Heart left ventricle (tissue), 16 donors: Measurements from ENCODE around the gene ANKRD40CL. TPM values are rescaled to one million over a fixed set of nuclear protein-coding genes. Genes with fewer than 3 reads are reported as not detected.

Source experiments
- ATAC-seq, 4 donors: fragments of 200-7000 bp; cut with Tn5 transposase; one replicate each; pipeline ENCODE4 v1.9.1; 2020 to 2022; ENCODE audit warnings: moderate library complexity in 4 of 4, mild to moderate bottlenecking in 3 of 4, moderate number of reproducible peaks in 1 of 4
- DNase-seq, 5 donors: peaks; one replicate each; pipeline ENCODE4 v3.0.0-alpha.2; 2020
- H3K27ac ChIP-seq, 12 donors: fragments of 200-600 bp; sonication (generic) in 4 of 12; one replicate each; pipeline versions ENCODE4 v1.5.0 to v1.8.0; 2016 to 2022; ENCODE audit warnings: mild to moderate bottlenecking in 2 of 12
- H3K27me3 ChIP-seq, 9 donors: fragments of 200-600 bp; sonication (generic) in 2 of 9; one replicate each; pipeline versions ENCODE4 v1.5.1 to v1.8.0; 2016 to 2022; ENCODE audit warnings: mild to moderate bottlenecking in 3 of 9
- H3K36me3 ChIP-seq, 9 donors: fragments of 200-600 bp; sonication (generic) in 2 of 9; one replicate each; pipeline versions ENCODE4 v1.5.0 to v1.8.0; 2018 to 2022; ENCODE audit warnings: mild to moderate bottlenecking in 2 of 9
- H3K4me1 ChIP-seq, 12 donors: fragments of 200-600 bp; sonication (generic) in 4 of 12; one replicate each; pipeline versions ENCODE4 v1.5.0 to v1.8.0; 2016 to 2022; ENCODE audit warnings: mild to moderate bottlenecking in 3 of 12
- H3K4me3 ChIP-seq, 12 donors: fragments of 200-600 bp; sonication (generic) in 4 of 12; one replicate each; pipeline versions ENCODE4 v1.5.0 to v1.8.0; 2017 to 2022; ENCODE audit warnings: mild to moderate bottlenecking in 9 of 12, moderate library complexity in 4 of 12
- H3K9me3 ChIP-seq, 12 donors: fragments of 200-600 bp; sonication (generic) in 4 of 12; one replicate each; pipeline versions ENCODE4 v1.5.0 to v1.8.0; 2016 to 2022; ENCODE audit warnings: mild to moderate bottlenecking in 1 of 12
- CTCF ChIP-seq, 12 donors: fragments of 200-600 bp; sonication (generic) in 4 of 12; IDR thresholded peaks; one replicate each; pipeline versions ENCODE4 v1.5.0 to v1.8.0; 2018 to 2022; ENCODE audit warnings: antibody characterized with exemption in 12 of 12, mild to moderate bottlenecking in 5 of 12
- POLR2A ChIP-seq, 2 donors: fragments of 450-650 bp; IDR thresholded peaks; one replicate each; pipeline ENCODE4 v1.6.1; 2017; ENCODE audit warnings: antibody characterized with exemption in 2 of 2, mild to moderate bottlenecking in 2 of 2, moderate library complexity in 2 of 2
- WGBS, 4 donors: extraction: QIAGEN DNeasy Blood & Tissue Kit in 2 of 4; methylation state at CpG; one replicate each; pipeline versions ENCODE4 v1.1.5 to v1.1.7; 2013 to 2018; 5-methylcytosine and 5-hydroxymethylcytosine counted together
- intact Hi-C, 10 donors: fragments of 100-400 bp; cut with DNase I; formaldehyde crosslinking; loops; one replicate each; pipeline versions ENCODE4 v1.11.1 to v1.14.2; 2022
- polyA plus RNA-seq, 2 donors: library from polyadenylated mRNA; stranded (reverse); fragments of 200-250 nt; gene quantifications; one replicate each; pipeline ENCODE4 v1.2.3, GENCODE V29; 2013
- total RNA-seq, 9 donors: library from RNA; depleted of rRNA in 2 of 9; stranded (reverse); fragments of >200 nt in 2 of 9; fragmentation: NEBNext Ultra II Directional in 3 of 9; extraction: Animal tissue kit (Norgen Biotek cat#: 25700) in 3 of 9; gene quantifications; one replicate each; pipeline versions ENCODE4 v1.1.0 to v1.2.4, GENCODE V29; 2016 to 2023
- donor health status: ischemic (EF 13 %, LVEDD 7.1; RV severe dilation, severe dysfunction).
- donor health status: healthy with polysubstance abuse.
- donor health status: DM: no; HTN: yes; CAD: no.
- donor health status: DM: no; HTN: no; CAD: no.
- donor health status: ischemic (EF 25% LVEDD 6.9; RV normal size, moderate dysfunction).
- donor health status: ischemic (EF 25% LVEDD 5.7; RV mildly dilated, moderate dysfunction).
- donor health status: healthy.
- donor health status: DM: yes; HTN: yes; CAD: no.
- donor health status: ischemic (EF 35%, LVEDD 5.7; RV mildly dilated, moderate dysfunction).
- donor health status: nonischemic (EF 11% LVEDD 7.7; RV severe dilation, severe dysfunction).
- donor health status: DM: yes; HTN: yes; CAD: no.
- donor health status: PGD.
- donor health status: ischemic (EF 29% LVEDD 5.4; RV normal size, mild dysfunction).
- donor health status: nonischemic (EF 23%, LVEDD 6.1; RV moderate dilation, normal function).

Gene ANKRD40CL
- total and polyA plus RNA-seq, 11 donors, result not detected

DNA sequence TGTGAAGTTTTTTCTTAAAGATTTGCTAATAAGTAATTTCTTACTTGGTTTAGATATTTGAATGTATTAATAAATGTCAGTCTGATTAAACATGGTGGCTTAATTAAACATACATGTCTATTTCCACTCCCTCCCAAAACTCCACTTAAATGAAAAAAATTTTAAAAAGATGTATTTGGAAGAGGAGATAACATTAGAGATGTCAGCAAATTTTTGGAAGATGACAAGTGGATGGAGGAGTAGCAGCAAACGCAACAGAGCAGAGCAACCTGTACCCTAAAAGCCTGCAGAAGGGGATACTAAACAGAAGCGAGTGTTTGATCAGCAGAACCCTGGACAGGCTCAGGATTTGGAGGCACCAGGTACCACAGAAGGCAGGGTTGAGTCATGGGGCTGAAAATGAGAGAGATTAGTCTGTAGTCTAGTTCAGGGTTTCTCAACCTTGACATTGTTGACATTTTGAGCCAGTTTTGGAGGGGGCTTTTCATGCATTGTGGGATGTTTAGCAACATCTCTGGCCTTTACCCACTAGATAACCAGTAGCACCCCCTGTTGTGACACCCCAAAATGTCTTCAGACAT, 30.1 kb downstream of the ANKRD40CL start:
- H3K27me3 ChIP-seq, result no peaks in the 10 kb centered on the region
- peaks cover 0 to 26% (median 14%) of the 10 kb centered on the region in 12 donors for H3K4me1 ChIP-seq
- 85 to 93% (median 87%) methylated on average over 2 of the region's 2 CpGs for WGBS, 4 donors
- no peak overlapping the region for H3K4me3 ChIP-seq
- peaks cover 0 to 54% (median 48%) of the 10 kb centered on the region in 9 donors for H3K36me3 ChIP-seq
- no peaks in the 10 kb centered on the region for H3K9me3 ChIP-seq
- DNase-seq (no peak), ATAC-seq (no peak)
- no peak overlapping the region for H3K27ac ChIP-seq
- TF ChIP-seq CTCF (IDR thresholded peaks at IDR 0.05), result no peak
- TF ChIP-seq POLR2A (IDR thresholded peaks at IDR 0.05), result no peak
- intact Hi-C loops, result no loop called here

DNA sequence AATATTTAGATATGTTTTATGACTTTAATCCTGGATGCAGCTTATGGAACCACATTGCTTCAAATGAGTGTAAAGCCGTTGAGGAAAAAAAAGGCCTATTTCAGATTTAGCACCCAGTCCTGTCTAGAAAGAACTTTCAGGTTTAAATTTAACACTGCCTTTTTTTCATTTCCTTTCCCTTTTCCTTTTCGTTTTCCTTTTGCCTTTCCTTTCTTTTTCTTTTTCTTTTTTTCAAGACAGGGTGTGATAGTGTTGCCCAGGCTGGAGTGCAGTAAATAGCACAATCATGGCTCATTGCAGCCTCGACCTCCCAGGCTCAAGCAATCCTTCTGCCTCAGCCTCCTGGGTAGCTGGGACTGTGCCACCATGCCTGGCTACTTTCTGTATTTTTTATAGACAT, 32.0 kb downstream of the ANKRD40CL start:
- no peak overlapping the region for H3K27ac ChIP-seq
- TF ChIP-seq POLR2A (IDR thresholded peaks at IDR 0.05), result no peak
- no peak for TF ChIP-seq CTCF (IDR thresholded peaks at IDR 0.05)
- H3K9me3 ChIP-seq, result no peaks in the 10 kb centered on the region
- no peak for ATAC-seq
- H3K36me3 ChIP-seq, result peaks cover 0 to 35% (median 29%) of the 10 kb centered on the region in 9 donors
- intact Hi-C loops, result no loop called here
- H3K4me1 ChIP-seq, result peaks cover 0 to 45% (median 31%) of the 10 kb centered on the region in 12 donors
- 76 to 81% (median 78%) methylated on average over 3 of the region's 3 CpGs for WGBS, 4 donors
- DNase-seq, result no peak
- no peaks in the 10 kb centered on the region for H3K27me3 ChIP-seq
- H3K4me3 ChIP-seq, result no peak overlapping the region

- Histone ChIP-seq H3K4me1 (peaks cover 0 to 72% (median 53%) of the 10 kb centered on the region in 12 donors), H3K27me3 (no peaks in the 10 kb centered on the region), H3K36me3 (peaks cover 0 to 2% (median 0%) of the 10 kb centered on the region in 9 donors), H3K27ac (peak overlapping the region in 1 of 12 donors; percentile 39), H3K4me3 (no peak overlapping the region), H3K9me3 (no peaks in the 10 kb centered on the region)
- WGBS, 4 donors, result 69 to 74% (median 69%) methylated on average over 7 of the region's 7 CpGs
- intact Hi-C loops, result no loop called here
- peak in 2 of 4 donors; percentile 17 to 37 for ATAC-seq
- no peak for TF ChIP-seq POLR2A (IDR thresholded peaks at IDR 0.05)
- TF ChIP-seq CTCF (IDR thresholded peaks at IDR 0.05), result no peak
- no peak for DNase-seq
Observed at GRCh38 chr17:50731575-50732460, 35.5 kb downstream of the ANKRD40CL start.
